Esophagus squamous epithelium (tissue), 5 donors: ENCODE measurements around the gene DAAM1. TPM values are rescaled to one million over a fixed set of nuclear protein-coding genes. Genes with fewer than 3 reads are reported as not detected.

ENCODE experiments used
- DNase-seq: peaks from one replicate; lab custom pipeline; 2025; lab: John Stamatoyannopoulos, UW
- H3K27ac ChIP-seq, 4 donors: fragments of 200-600 bp; sonication (generic); one replicate each; pipeline ENCODE4 v1.5.1; 2016 to 2019; ENCODE audit warnings: mild to moderate bottlenecking in 1 of 4
- H3K27me3 ChIP-seq, 4 donors: fragments of 200-600 bp; sonication (generic); 1 replicate in 3 of 4; 2 replicates in 1 of 4; pipeline versions ENCODE4 v1.5.1 to v1.6.0; 2017 to 2021; ENCODE audit warnings: antibody characterized with exemption in 1 of 4
- H3K36me3 ChIP-seq, 3 donors: fragments of 200-600 bp; sonication (generic); one replicate each; pipeline ENCODE4 v1.5.1; 2016 to 2019
- H3K4me1 ChIP-seq, 3 donors: fragments of 200-600 bp; sonication (generic); one replicate each; pipeline ENCODE4 v1.5.1; 2017 to 2019
- H3K4me3 ChIP-seq, 4 donors: fragments of 200-600 bp; sonication (generic); 1 replicate in 3 of 4; 2 replicates in 1 of 4; pipeline ENCODE4 v1.5.1; 2016 to 2019; ENCODE audit warnings: mild to moderate bottlenecking in 2 of 4, moderate library complexity in 1 of 4
- H3K9me3 ChIP-seq, 3 donors: fragments of 200-600 bp; sonication (generic); one replicate each; pipeline ENCODE4 v1.5.1; 2016 to 2019
- POLR2A ChIP-seq, 4 donors: fragments of 450-650 bp; IDR thresholded peaks; one replicate each; pipeline ENCODE4 v1.6.1; 2017; ENCODE audit warnings: antibody characterized with exemption in 4 of 4, mild to moderate bottlenecking in 4 of 4, moderate library complexity in 3 of 4
- WGBS, 2 donors: methylation state at CpG; one replicate each; pipeline ENCODE4 v1.1.5; 2018; 5-methylcytosine and 5-hydroxymethylcytosine counted together
- intact Hi-C: fragments of 100-400 bp; cut with DNase I; formaldehyde crosslinking; loops from one replicate; pipeline ENCODE4 v1.15.0; 2022
- total RNA-seq, 4 donors: library from RNA; depleted of rRNA; stranded (reverse); fragments of >200 nt; gene quantifications; one replicate each; pipeline ENCODE4 v1.1.0, GENCODE V29; 2016
- TF ChIP-seq, protein P1 (sequence below), 6 experiments: fragments of 450-650 bp in 4 of 6; fragments of 200-600 bp in 2 of 6; sonication (generic) in 2 of 6; IDR thresholded peaks; one replicate each; pipeline ENCODE4 v1.5.1; 2016 to 2019; ENCODE audit warnings: antibody characterized with exemption in 6 of 6, mild to moderate bottlenecking in 4 of 6, moderate library complexity in 4 of 6
- donor health status: DM: yes; HTN: yes; CAD: no.

The DAAM1 gene
- total RNA-seq, 4 donors from 2014 or later = 47.2 to 91.7 (median 64.0) TPM

DNA sequence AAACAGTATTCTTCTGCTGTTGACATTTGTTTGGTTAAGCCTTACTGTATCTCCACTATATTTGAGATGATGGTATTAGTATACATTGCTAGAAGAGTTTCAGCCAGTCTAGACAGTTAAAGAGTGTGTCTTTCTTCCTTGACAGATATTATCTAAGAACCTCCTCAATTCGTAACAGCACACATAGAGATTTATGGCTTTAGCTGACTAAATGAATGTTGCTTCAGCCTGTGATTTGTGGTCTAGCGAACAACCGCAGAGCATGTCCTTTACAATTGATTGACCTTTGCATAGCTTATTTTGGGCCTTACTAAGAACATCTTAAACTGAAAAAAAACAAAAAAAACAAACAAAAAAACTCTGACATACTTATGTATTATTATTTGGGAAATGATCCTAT lies 122.2 kb downstream of the DAAM1 start:
- Histone ChIP-seq H3K9me3 (no peaks in the 10 kb centered on the region), H3K27ac (no peak overlapping the region), H3K27me3 (no peaks in the 10 kb centered on the region), H3K4me1 (peaks cover 0 to 42% (median 7%) of the 10 kb centered on the region in 3 donors), H3K36me3 (no peaks in the 10 kb centered on the region), H3K4me3 (no peak overlapping the region)
- TF ChIP-seq, protein P1, sequence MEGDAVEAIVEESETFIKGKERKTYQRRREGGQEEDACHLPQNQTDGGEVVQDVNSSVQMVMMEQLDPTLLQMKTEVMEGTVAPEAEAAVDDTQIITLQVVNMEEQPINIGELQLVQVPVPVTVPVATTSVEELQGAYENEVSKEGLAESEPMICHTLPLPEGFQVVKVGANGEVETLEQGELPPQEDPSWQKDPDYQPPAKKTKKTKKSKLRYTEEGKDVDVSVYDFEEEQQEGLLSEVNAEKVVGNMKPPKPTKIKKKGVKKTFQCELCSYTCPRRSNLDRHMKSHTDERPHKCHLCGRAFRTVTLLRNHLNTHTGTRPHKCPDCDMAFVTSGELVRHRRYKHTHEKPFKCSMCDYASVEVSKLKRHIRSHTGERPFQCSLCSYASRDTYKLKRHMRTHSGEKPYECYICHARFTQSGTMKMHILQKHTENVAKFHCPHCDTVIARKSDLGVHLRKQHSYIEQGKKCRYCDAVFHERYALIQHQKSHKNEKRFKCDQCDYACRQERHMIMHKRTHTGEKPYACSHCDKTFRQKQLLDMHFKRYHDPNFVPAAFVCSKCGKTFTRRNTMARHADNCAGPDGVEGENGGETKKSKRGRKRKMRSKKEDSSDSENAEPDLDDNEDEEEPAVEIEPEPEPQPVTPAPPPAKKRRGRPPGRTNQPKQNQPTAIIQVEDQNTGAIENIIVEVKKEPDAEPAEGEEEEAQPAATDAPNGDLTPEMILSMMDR (IDR thresholded peaks at IDR 0.05) = no peak
- TF ChIP-seq POLR2A (IDR thresholded peaks at IDR 0.05) = no peak
- no peak for DNase-seq
- 77 to 87% methylated on average over 3 of the region's 3 CpGs for WGBS, 2 donors
- intact Hi-C loops = no loop called here

DNA sequence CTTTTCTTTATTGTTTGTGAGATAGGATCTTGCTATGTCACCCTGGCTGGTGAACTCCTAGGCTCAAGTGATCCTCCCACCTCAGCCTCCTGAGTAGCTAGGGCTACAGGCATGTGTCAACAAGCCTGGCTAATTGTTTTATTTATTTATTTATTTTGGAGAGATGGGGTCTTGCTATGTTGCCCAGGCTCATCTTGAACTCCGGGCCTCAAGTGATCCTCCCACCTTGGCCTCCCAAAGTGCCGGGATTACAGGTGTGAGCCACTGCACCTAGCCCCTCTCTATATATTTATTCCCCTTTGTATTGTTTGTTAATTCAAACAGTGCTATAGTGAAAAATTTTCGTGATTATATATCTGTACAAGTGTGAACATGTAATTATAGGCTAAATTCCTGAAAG lies 123.3 kb downstream of the DAAM1 start:
- Histone ChIP-seq H3K4me1 (peaks cover 0 to 31% (median 3%) of the 10 kb centered on the region in 3 donors), H3K36me3 (no peaks in the 10 kb centered on the region), H3K9me3 (no peaks in the 10 kb centered on the region), H3K4me3 (no peak overlapping the region), H3K27ac (no peak overlapping the region), H3K27me3 (no peaks in the 10 kb centered on the region)
- 78 to 94% methylated on average over 3 of the region's 3 CpGs for WGBS, 2 donors
- DNase-seq = no peak
- TF ChIP-seq, protein P1 (IDR thresholded peaks at IDR 0.05) = no peak
- TF ChIP-seq POLR2A (IDR thresholded peaks at IDR 0.05) = no peak
- intact Hi-C loops = no loop called here

DNA sequence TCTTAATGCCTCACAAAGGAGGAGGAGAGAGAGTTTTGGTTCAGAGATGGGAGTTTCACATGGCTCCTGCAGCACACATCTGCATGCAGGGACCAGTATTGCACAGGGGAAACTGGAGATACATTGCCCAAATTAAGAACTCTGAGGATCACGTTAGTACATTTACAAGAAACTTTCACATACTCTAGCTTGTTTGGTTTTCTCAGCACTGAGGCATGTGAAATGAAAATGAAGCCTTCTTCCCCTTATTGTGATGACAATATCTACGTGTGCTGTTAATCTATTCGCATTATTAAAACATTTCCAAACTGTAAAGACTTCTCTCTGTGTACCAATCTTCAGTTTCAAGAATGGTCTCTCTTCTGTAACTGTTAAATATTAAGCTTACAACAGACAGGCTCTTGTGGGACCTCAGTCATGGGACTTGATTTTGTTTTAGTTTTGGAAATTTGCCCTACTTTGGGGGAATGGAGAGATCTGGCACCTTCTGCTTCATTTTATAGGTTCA lies 124.7 kb downstream of the DAAM1 start:
- TF ChIP-seq POLR2A (IDR thresholded peaks at IDR 0.05) = no peak
- TF ChIP-seq, protein P1 (IDR thresholded peaks at IDR 0.05) = no peak
- Histone ChIP-seq H3K4me1 (peaks cover 0 to 31% (median 10%) of the 10 kb centered on the region in 3 donors), H3K4me3 (no peak overlapping the region), H3K27ac (peak overlapping the region in 2 of 4 donors; percentile 13 to 41), H3K9me3 (no peaks in the 10 kb centered on the region), H3K36me3 (no peaks in the 10 kb centered on the region), H3K27me3 (no peaks in the 10 kb centered on the region)
- intact Hi-C loops = no loop called here
- DNase-seq = no peak
- WGBS, 2 donors = 75 to 78% methylated on average over 3 of the region's 3 CpGs

DNA sequence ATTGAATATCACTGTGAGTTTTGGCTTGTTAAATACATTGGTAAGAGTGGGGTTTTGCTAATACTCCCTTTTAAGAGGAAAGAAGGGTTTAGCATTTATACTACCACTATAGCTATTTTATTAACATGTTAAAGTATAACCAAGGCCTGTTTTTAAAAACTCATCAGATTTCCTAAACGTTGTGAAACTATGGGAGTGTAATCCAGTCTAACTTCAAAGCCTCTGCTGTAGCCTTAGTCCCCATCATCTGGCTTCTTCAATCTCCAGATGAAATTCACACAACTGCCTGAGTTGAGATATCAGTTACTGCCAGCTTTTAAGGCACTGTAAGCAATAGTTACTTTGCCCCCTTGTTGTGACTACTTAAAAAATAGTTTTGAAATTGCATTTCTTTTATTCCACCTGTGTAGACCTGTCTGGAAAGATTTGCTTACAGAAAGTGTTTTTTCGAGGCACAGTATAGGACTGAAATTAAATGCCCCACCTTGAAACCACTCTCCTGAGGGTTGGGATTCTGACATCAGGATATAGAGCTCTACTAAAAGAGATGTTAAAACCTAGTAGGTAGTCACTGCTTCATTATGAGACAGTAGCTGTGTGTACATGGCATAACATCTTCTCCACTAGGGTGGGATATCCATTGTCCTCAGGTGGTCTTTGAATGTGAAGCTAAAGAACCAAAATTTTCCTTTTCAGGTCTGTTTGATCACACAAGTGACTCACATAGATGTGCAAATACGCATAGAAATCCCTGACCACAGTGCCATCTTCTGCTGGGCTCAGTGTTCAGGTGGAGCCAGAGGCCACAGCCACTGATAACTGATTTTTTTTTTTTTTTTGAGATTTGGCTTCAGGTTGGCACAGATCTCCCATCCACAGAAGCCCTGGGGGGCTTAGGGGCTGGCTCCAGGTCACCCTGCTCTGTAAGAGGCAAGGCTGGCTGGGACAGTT lies 125.5 kb downstream of the DAAM1 start:
- no peaks in the 10 kb centered on the region for H3K36me3 ChIP-seq
- H3K4me1 ChIP-seq = peaks cover 0 to 32% (median 12%) of the 10 kb centered on the region in 3 donors
- DNase-seq = no peak
- H3K27ac ChIP-seq = peak overlapping the region in 3 of 4 donors; percentile 4 to 41 (median 13)
- H3K4me3 ChIP-seq = no peak overlapping the region
- intact Hi-C loops = no loop called here
- no peaks in the 10 kb centered on the region for H3K27me3 ChIP-seq
- H3K9me3 ChIP-seq = no peaks in the 10 kb centered on the region
- TF ChIP-seq, protein P1 (IDR thresholded peaks at IDR 0.05) = no peak
- no peak for TF ChIP-seq POLR2A (IDR thresholded peaks at IDR 0.05)
- 61 to 62% methylated on average over 3 of the region's 3 CpGs for WGBS, 2 donors
